GM12865 (cell line): ENCODE data around the gene FLOT1.

Source experiments
- DNase-seq: peaks from one replicate; pipeline ENCODE4 v3.0.0; 2010; ENCODE audit warnings: low read depth
- H3K4me3 ChIP-seq: 2 replicates; pipeline ENCODE4 v1.5.1; 2011; ENCODE audit warnings: mild to moderate bottlenecking, low read depth, low read length, control low read depth
- TF ChIP-seq, protein P1 (sequence below): IDR thresholded peaks from 2 replicates; pipeline ENCODE4 v1.5.1; 2011; ENCODE audit warnings: low read length, control low read depth, low read depth, inconsistent platforms; ENCODE audit not compliant: insufficient read depth; ENCODE audit errors: missing control alignments

The FLOT1 gene

DNA sequence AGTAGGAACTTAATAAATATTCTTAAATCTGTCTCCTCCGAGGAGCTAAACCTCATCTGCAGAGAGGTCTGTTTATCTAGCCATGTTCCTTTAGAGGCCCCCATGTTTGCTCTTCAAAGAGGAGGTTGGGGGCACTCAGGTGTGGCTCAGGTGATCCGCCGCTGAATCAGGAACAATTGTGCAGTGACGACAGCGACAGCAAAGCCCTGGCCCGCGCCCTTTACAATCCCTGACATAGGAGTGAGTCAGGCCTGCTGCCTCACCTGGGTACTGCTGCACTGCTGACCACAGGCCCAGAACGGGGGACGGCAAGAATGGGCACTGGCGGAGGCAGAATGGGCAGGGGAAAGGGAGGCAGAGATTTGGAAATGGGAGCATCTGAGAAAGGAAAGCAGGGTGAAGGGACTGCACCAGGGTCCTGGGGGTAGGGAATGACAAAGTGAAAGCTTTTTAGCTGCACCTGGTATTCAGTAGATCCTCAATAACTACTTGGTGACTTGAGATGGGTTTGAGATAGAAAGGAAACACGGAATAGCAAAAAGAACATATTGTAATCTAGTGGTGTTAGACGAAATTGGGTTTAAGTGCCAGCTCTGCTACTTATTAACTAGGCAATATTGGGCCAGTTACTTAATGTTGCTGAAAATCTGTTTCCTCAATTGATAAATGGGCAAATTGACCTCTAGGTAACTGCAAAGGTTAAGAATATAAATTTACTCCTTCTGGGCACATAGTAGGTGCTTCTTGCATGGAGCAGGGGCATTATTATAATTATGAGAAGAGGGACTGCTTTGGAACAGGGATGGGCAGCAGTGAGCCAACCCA, 7.3 kb upstream of the FLOT1 start:
- TF ChIP-seq, protein P1, sequence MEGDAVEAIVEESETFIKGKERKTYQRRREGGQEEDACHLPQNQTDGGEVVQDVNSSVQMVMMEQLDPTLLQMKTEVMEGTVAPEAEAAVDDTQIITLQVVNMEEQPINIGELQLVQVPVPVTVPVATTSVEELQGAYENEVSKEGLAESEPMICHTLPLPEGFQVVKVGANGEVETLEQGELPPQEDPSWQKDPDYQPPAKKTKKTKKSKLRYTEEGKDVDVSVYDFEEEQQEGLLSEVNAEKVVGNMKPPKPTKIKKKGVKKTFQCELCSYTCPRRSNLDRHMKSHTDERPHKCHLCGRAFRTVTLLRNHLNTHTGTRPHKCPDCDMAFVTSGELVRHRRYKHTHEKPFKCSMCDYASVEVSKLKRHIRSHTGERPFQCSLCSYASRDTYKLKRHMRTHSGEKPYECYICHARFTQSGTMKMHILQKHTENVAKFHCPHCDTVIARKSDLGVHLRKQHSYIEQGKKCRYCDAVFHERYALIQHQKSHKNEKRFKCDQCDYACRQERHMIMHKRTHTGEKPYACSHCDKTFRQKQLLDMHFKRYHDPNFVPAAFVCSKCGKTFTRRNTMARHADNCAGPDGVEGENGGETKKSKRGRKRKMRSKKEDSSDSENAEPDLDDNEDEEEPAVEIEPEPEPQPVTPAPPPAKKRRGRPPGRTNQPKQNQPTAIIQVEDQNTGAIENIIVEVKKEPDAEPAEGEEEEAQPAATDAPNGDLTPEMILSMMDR: no peak
- DNase-seq: no peak
- no peak overlapping the region for H3K4me3 ChIP-seq

DNA sequence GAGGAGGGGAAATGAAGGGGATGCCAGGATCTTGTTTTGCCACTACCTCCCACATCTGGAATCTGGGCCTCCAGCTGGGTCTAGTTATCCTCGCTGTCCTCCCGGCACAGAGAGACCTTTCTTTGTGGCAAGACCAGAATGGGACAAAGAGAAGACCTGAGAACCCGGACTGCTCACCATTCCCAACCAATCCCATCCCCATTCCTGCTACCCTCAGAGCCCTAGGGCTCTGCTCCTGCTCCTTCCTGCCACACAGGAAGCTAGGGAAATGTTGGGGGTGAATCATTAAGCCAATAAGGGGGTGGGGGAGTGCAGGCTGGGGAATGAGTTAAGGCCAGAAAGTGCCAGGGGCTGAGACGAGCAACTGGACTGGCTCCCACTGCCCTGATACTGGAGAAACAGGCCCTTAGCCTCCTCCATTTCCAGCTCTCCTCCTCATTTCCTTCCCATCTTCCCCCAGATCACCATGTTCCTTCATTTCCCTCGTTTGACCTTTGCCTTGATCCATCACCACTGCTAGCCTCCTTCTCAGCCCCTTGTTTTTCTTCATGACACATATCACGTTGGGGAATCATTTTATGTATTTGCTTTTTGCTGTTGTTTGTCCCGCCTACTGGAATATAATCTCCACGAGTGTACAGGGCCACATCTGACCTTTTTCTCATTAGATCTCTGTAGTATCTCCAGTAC, 6.5 kb upstream of the FLOT1 start:
- DNase-seq: no peak
- H3K4me3 ChIP-seq: no peak overlapping the region
- TF ChIP-seq, protein P1: no peak

DNA sequence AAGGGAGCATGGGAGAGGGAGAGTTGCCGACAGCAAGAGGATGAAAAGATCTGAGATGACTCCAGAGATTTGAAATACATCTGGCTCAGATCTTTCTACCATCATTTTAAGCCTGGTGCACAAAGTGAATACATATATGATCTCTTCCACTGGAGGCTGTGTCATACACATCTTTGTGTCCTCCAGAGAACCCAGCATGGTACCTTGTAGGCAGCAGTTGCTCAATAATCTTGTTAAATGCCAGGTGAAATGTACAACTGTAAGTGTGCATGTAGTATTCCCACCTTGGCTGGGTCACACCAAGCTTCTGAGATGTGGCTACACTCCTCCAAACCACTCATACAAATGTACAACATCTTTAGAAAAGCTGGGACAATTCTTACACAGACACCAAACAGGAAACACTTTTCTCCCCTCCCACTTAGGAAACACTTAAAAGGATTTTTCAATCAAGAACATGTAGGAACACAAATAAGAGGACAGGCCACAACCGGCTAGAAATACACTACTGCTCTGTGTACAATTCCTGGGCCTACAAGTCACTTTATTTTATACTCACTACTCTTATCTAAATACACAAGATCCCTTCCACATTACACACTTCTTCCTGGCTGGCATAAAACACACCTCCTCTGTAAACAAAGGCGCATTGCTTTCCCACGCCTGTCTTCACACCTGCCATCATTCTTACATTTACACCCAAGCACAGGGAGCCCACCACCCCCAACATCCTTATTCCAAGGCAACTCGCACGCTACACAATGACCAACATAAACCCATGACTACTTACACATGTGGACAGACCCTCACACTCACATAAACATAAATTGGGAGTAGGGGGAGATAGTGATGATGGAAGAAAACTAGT, 5.6 kb upstream of the FLOT1 start:
- no peak overlapping the region for H3K4me3 ChIP-seq
- DNase-seq: no peak
- TF ChIP-seq, protein P1: no peak

DNA sequence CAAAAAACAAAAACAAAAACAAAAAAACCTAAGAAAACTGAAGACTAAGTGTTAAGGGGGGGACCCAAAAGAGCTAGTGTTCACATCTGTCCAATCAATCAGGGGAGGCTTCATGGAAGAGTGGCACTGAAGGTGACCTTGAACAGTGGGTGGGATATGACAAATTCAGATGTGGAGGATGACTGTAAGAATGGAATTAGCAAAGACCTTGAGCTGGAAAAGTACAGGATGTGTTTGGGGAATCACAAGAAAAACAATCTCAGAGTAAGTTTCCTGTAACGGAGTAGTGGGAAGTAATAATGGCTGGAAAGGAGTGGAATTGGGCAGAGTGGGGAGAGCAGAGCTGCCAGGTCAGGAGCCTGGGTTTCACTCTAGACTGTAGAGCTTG, 4.8 kb upstream of the FLOT1 start:
- DNase-seq: no peak
- no peak overlapping the region for H3K4me3 ChIP-seq
- TF ChIP-seq, protein P1: no peak

DNA sequence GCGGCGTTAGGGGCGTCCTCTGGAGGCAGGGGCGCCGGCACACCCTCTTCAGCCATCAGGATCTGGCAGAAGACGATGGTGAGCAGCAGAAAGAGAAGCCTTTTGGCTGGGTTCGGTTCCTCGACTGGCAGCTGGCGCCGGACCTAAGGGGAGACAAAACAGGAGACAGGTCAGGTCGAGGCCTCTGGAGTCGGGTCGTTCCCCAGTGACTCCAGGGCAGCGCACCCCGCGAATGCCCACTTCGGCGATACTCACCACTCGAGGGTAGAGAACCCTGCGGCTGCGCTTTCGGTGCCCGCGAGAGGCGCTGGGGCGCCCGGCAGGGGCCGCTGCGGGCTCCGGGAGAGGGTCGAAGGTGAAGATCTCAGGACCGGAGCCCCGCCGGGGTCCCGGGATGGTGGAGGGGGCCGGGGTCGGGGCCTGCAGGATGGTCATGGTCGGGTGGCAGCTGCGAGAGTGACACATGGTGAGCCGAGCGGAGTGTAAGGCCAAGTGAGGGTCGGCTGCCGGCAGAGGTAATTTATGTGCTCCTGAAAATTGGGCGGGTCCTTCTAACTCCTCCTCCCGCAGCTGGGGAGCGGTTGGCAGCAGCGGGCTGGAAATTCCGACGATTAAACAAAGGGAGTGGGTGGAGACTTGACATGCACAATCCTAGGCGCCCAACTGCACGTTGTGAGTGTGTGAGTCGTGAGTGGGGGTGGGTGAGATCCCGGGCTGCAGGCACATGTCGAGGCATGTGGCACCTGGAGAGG, 1.7 kb upstream of the FLOT1 start, which contains the start of gene IER3:
Gene IER3, minus strand, starts transcription at position 494 of the 752 bp plus-strand sequence. Its CDS starts 29 bp downstream, at position 465.
- DNase-seq: peak; percentile 92
- TF ChIP-seq, protein P1: peak; percentile 70
- peak within 1 kb of the TSS; percentile 75 for H3K4me3 ChIP-seq
